ENCODE measurements around the gene BRSK2. TPM values are rescaled to one million over a fixed set of nuclear protein-coding genes. Genes with fewer than 3 reads are reported as not detected.

The BRSK2 gene
- total RNA-seq, 2 experiments from 2014 or later: 0.22 to 0.55 TPM

- Mint-ChIP-seq H3K27ac (no peak overlapping the region), H3K9me3 (no peaks in the 10 kb centered on the region), H3K27me3 (no peaks in the 10 kb centered on the region), H3K4me1 (ENCODE audit: low read depth) (no peaks in the 10 kb centered on the region), H3K36me3 (ENCODE audit: low read depth) (no peaks in the 10 kb centered on the region), H3K4me3 (no peak overlapping the region)
- H3K4me3 ChIP-seq (ENCODE audit: low read length): no peak overlapping the region
- TF ChIP-seq, protein P1, sequence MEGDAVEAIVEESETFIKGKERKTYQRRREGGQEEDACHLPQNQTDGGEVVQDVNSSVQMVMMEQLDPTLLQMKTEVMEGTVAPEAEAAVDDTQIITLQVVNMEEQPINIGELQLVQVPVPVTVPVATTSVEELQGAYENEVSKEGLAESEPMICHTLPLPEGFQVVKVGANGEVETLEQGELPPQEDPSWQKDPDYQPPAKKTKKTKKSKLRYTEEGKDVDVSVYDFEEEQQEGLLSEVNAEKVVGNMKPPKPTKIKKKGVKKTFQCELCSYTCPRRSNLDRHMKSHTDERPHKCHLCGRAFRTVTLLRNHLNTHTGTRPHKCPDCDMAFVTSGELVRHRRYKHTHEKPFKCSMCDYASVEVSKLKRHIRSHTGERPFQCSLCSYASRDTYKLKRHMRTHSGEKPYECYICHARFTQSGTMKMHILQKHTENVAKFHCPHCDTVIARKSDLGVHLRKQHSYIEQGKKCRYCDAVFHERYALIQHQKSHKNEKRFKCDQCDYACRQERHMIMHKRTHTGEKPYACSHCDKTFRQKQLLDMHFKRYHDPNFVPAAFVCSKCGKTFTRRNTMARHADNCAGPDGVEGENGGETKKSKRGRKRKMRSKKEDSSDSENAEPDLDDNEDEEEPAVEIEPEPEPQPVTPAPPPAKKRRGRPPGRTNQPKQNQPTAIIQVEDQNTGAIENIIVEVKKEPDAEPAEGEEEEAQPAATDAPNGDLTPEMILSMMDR (IDR thresholded peaks at IDR 0.05): no peak
- H3K27me3 ChIP-seq (ENCODE audit: control insufficient read depth in 1 of 2, insufficient read depth in 2 of 2, low read length in 2 of 2): no peaks in the 10 kb centered on the region
- POLR2A ChIA-PET: interaction anchor here (0.6 kb wide), 1 partner anchor 10 kb away, joined by 4 read pairs; no protein-coding TSS in a partner anchor
- no peak for DNase-seq
- no peaks in the 10 kb centered on the region for H3K9me3 ChIP-seq (ENCODE audit: control insufficient read depth in 1 of 2, insufficient read depth in 1 of 2, low read length in 2 of 2)
- H3K4me1 ChIP-seq (ENCODE audit: insufficient read depth, low read length): peaks cover 10% of the 10 kb centered on the region
- intact Hi-C loops (cut with DNase I, micrococcal nuclease): loop anchor here in 1 of 2 experiments (5.0 kb wide), 1 partner anchor 122 kb away; the partner anchor contains the start of gene DUSP8
- no peak overlapping the region for H3K27ac ChIP-seq (ENCODE audit: low read depth in 1 of 2, low read length in 2 of 2)
- no peak for ATAC-seq (ENCODE audit: poor library complexity)
- CTCF ChIA-PET: no interaction called here
- H3K36me3 ChIP-seq (ENCODE audit: insufficient read depth, low read length): no peaks in the 10 kb centered on the region
These were observed 60.7 kb downstream of the BRSK2 start for GRCh38 chr11:1450344-1450875.

DNA sequence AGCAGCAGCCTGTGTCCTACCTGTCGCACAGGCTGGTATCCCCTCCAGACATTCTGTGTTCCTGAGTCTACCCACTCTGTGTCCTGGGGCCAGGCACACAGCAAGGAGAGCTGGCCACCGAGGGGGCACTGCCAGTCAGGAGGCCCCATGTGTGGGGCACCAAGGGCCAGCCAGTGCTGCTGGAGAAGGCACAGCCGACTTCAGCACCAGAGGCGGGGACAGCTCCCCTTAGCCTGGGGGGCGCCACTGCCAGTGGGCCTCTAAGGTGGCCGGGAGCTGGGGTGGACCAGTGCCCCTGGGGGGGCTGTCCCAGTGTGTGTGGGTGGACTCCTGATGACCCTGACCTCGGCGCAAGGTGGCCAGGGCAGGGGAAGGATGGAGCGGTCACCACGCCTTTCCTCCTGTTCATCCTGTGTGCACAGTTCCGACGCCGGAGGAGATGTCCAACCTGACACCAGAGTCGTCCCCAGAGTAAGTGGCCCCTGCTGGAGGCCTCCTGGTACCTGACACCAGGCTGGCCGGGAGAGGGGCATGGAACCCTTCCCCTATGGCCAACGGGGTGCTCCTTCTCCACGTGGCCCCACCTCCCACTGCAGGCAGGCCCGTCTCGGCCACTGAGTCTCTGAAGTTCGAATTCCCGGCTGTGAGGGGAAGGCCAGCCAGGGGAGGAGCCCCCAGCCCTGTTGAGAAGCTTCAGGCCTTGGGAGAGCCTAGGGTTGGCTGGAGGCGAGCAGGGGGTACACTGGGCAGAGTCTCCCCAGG lies 61.4 kb downstream of the BRSK2 start:
- Mint-ChIP-seq H3K4me3 (no peak overlapping the region), H3K4me1 (ENCODE audit: low read depth) (no peaks in the 10 kb centered on the region), H3K27ac (no peak overlapping the region), H3K27me3 (no peaks in the 10 kb centered on the region), H3K36me3 (ENCODE audit: low read depth) (no peaks in the 10 kb centered on the region), H3K9me3 (no peaks in the 10 kb centered on the region)
- no peaks in the 10 kb centered on the region for H3K9me3 ChIP-seq (ENCODE audit: control insufficient read depth in 1 of 2, insufficient read depth in 1 of 2, low read length in 2 of 2)
- no peaks in the 10 kb centered on the region for H3K36me3 ChIP-seq (ENCODE audit: insufficient read depth, low read length)
- no peak overlapping the region for H3K27ac ChIP-seq (ENCODE audit: low read depth in 1 of 2, low read length in 2 of 2)
- TF ChIP-seq, protein P1 (IDR thresholded peaks at IDR 0.05): no peak
- H3K4me1 ChIP-seq (ENCODE audit: insufficient read depth, low read length): peaks cover 16% of the 10 kb centered on the region
- H3K4me3 ChIP-seq (ENCODE audit: low read length): no peak overlapping the region
- POLR2A ChIA-PET: no interaction called here
- H3K27me3 ChIP-seq (ENCODE audit: control insufficient read depth in 1 of 2, insufficient read depth in 2 of 2, low read length in 2 of 2): no peaks in the 10 kb centered on the region
- intact Hi-C loops (cut with DNase I, micrococcal nuclease): loop anchor here in 1 of 2 experiments (5.0 kb wide), 1 partner anchor 121 kb away; the partner anchor contains the start of gene DUSP8
- ATAC-seq (ENCODE audit: poor library complexity) (no peak), DNase-seq (no peak)
- CTCF ChIA-PET: interaction anchor here (2.0 kb wide), 1 partner anchor 123 kb away, joined by 6 read pairs; no protein-coding TSS in a partner anchor

- ATAC-seq (ENCODE audit: poor library complexity) (no peak), DNase-seq (no peak)
- H3K27me3 ChIP-seq (ENCODE audit: control insufficient read depth in 1 of 2, insufficient read depth in 2 of 2, low read length in 2 of 2): no peaks in the 10 kb centered on the region
- H3K36me3 Mint-ChIP-seq (ENCODE audit: low read depth): no peaks in the 10 kb centered on the region
- no peak overlapping the region for H3K27ac ChIP-seq (ENCODE audit: low read depth in 1 of 2, low read length in 2 of 2)
- H3K27me3 Mint-ChIP-seq: no peaks in the 10 kb centered on the region
- H3K27ac Mint-ChIP-seq: no peak overlapping the region
- intact Hi-C loops (cut with DNase I, micrococcal nuclease): loop anchor here (2.0 to 5.0 kb wide), 2 partner anchors 63 to 120 kb away; partner anchors contain the start of gene DUSP8 (in 1 of the 2)
- H3K9me3 ChIP-seq (ENCODE audit: control insufficient read depth in 1 of 2, insufficient read depth in 1 of 2, low read length in 2 of 2): no peaks in the 10 kb centered on the region
- H3K4me3 ChIP-seq (ENCODE audit: low read length): no peak overlapping the region
- CTCF ChIA-PET: interaction anchor here (2.0 kb wide), 1 partner anchor 123 kb away, joined by 6 read pairs; no protein-coding TSS in a partner anchor
- TF ChIP-seq, protein P1 (IDR thresholded peaks at IDR 0.05): no peak
- H3K9me3 Mint-ChIP-seq: no peaks in the 10 kb centered on the region
- H3K4me3 Mint-ChIP-seq: no peak overlapping the region
- H3K4me1 ChIP-seq (ENCODE audit: insufficient read depth, low read length): peaks cover 16% of the 10 kb centered on the region
- POLR2A ChIA-PET: no interaction called here
- no peaks in the 10 kb centered on the region for H3K4me1 Mint-ChIP-seq (ENCODE audit: low read depth)
- no peaks in the 10 kb centered on the region for H3K36me3 ChIP-seq (ENCODE audit: insufficient read depth, low read length)
These were observed 62.2 kb downstream of the BRSK2 start for GRCh38 chr11:1451781-1452470.
